Neuron (in vitro differentiated cells): ENCODE results near the gene MAPKAP1.

Source experiments
- H2AFZ ChIP-seq: one replicate; pipeline ENCODE4 v1.6.1; 2013; ENCODE audit warnings: low read depth, mild to moderate bottlenecking, inconsistent platforms, low read length, moderate library complexity
- H3K27me3 ChIP-seq: one replicate; pipeline ENCODE4 v1.6.1; 2013; ENCODE audit warnings: low read length; ENCODE audit not compliant: insufficient read depth
- H3K36me3 ChIP-seq: one replicate; pipeline ENCODE4 v1.6.1; 2013; ENCODE audit warnings: low read length; ENCODE audit not compliant: insufficient read depth
- H3K4me1 ChIP-seq: one replicate; pipeline ENCODE4 v1.6.1; 2013; ENCODE audit warnings: low read length; ENCODE audit not compliant: insufficient read depth
- H3K4me3 ChIP-seq: 2 replicates; pipeline ENCODE4 v1.5.1; 2013; ENCODE audit warnings: mild to moderate bottlenecking, low read length, moderate library complexity
- H3K9me3 ChIP-seq: one replicate; pipeline ENCODE4 v1.6.1; 2013; ENCODE audit warnings: low read length

The MAPKAP1 gene

DNA sequence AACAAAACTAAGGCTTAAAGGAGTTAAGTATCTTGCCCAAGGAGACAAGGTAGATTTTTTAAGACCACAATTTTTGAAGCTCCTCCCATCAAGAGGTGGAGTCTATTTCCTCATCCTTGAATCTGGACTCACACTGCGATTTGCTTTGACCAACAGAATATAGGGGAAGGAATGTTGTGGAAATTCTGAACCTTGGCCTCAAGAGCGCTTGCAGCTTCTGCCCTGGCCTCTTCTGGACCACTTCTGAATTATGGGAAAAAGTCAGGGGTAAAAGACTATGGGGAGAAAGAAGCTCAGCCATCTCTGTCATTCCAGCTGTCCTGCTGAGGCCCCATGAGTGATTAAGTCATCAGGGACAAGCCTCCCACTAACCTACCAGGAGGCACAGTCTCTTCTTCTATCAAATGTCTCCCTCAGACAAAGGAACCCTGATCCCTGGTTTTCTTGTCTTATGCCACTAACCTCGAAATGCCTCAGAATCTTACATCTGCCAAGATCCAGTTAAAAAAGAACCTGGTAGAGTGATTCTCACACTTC is 25.9 kb downstream of the MAPKAP1 start:
- H3K9me3 ChIP-seq, result no peaks in the 10 kb centered on the region
- no peaks in the 10 kb centered on the region for H3K27me3 ChIP-seq
- no peaks in the 10 kb centered on the region for H3K36me3 ChIP-seq
- no peak overlapping the region for H2AFZ ChIP-seq
- no peaks in the 10 kb centered on the region for H3K4me1 ChIP-seq
- no peak overlapping the region for H3K4me3 ChIP-seq

DNA sequence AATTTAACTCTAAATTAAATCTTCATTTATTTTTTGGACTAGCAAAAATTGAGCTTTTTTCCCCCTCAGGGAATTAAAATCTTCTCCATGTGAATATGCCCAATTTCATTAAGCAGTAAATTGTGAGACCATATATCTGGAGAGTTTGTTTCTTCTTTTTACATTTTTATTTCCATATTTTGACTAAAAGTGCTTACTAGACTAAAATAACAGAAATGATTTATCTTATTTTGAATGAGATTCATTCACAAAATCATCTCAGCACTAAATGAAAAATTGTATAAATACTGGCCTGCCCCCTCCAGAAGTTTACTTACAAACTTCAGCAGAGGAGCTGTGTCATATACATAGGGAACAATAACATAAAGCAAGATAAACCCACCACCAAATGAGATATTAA is 26.6 kb downstream of the MAPKAP1 start:
- Histone ChIP-seq H3K4me3 (no peak overlapping the region), H3K27me3 (no peaks in the 10 kb centered on the region), H3K9me3 (no peaks in the 10 kb centered on the region), H3K4me1 (peaks cover 3% of the 10 kb centered on the region), H3K36me3 (no peaks in the 10 kb centered on the region), H2AFZ (no peak overlapping the region)

DNA sequence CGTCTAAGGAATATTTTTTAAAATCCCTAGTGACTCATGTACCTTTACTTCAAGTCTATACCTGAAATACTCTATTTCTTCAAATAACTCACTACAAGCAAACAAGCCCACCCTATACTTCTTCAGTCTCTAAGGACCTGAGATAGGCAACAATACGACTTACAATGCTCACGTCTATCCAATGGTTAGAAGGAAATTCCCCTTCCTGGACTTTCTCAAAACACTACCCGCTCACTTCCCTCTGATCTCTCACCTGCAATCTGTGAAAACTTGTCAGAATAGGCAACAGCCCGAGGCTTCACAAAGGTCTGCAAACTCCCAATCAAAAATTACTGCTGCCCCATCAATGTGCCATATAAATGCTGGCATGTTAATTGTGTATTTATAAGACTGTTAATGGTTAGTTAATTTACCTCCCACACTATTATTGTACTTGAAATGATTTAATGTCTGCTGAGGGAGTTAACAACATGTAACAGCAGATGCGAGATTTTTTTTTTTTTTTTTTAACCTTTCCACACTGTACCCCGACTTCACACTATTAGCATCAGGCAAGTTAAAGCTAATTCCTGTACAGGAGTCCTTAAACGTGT is 27.3 kb downstream of the MAPKAP1 start:
- Histone ChIP-seq H3K36me3 (no peaks in the 10 kb centered on the region), H2AFZ (no peak overlapping the region), H3K4me3 (no peak overlapping the region), H3K4me1 (peaks cover 5% of the 10 kb centered on the region), H3K27me3 (no peaks in the 10 kb centered on the region), H3K9me3 (no peaks in the 10 kb centered on the region)

DNA sequence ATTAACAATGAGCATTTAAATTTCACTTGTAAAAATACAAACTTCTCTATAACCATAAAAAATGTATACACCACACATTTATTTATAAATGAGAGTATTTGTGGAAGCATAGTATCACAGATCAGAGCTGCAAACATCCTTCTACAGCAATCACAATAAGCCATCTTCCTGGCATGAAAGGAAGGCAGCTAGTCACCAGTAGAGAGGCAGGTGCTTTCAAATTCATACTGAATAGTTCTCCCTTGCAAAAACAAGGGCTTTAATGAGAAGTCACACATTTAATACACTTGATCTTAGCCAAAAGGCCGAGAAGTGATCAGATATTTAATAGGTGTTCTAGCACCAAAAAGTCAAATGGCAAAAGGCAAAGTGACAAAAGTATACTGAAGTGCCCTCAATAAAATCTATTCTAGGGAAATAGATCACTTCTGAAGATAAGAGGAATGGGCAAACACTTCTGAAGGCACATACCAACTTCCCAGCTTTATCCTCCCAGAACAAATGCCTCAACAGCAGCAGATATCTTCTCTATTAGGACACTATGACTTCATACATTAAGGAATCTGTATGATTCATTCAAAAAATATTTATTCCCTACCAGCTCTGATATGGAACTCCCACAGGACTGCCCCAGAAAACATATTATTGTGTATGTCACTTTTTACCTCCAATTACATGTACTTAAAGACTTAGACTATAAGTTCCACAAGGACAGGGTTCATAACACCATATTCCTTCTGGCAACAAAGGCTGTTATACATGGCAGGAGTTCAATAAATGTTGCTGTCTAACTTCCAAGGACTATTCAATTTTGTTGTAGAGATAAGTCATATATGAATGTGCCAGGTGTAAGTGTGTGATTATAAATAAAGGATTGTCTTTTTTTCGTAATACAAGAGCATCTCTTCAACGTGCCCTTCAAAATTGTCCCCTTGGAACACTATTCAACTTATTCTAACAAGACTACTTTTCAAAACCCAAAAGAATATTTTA is 31.7 kb downstream of the MAPKAP1 start:
- Histone ChIP-seq H3K4me1 (peaks cover 5% of the 10 kb centered on the region), H3K4me3 (no peak overlapping the region), H3K36me3 (no peaks in the 10 kb centered on the region), H3K27me3 (no peaks in the 10 kb centered on the region), H2AFZ (no peak overlapping the region), H3K9me3 (no peaks in the 10 kb centered on the region)

DNA sequence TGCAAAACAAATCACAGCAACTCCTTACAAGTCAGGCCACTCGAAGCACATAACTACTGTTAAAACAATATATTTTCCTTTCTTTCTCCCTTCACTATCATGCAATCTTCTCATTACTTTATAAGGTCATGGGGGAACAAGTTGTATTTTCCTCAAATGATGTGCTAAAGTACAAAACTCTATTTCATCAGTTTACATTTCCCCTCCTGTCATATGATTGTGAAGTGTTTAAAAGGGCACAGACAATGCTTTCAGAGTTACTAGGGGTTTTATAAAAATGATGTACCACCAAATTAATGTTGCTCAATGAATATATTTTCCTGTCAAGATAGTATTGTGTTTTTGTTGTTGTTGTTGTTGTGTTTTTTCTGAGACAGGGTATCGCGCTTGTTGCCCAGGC is 34.1 kb downstream of the MAPKAP1 start:
- H3K4me3 ChIP-seq, result no peak overlapping the region
- no peaks in the 10 kb centered on the region for H3K9me3 ChIP-seq
- no peak overlapping the region for H2AFZ ChIP-seq
- no peaks in the 10 kb centered on the region for H3K27me3 ChIP-seq
- H3K4me1 ChIP-seq, result peaks cover 5% of the 10 kb centered on the region
- peaks cover 2% of the 10 kb centered on the region for H3K36me3 ChIP-seq

DNA sequence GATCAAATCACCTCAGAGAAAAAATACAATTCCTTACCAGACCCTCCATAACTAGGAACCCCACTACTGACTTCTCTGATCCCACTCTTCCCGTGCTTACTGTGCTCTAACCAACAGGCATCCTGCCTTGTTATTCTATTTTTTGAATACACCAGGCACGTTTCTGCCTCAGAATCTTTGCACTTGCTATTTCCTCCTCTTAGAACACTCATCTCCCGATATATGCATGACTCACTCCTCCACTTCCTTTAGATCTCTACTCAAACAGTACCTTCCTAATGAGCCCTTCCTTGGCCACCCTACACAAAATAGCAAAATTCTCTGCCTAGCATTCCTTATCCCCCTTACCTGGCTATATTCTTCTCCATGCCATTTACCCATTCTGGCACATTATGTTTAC is 43.9 kb downstream of the MAPKAP1 start:
- no peaks in the 10 kb centered on the region for H3K27me3 ChIP-seq
- no peak overlapping the region for H2AFZ ChIP-seq
- H3K4me3 ChIP-seq, result no peak overlapping the region
- H3K4me1 ChIP-seq, result no peaks in the 10 kb centered on the region
- peaks cover 2% of the 10 kb centered on the region for H3K9me3 ChIP-seq
- H3K36me3 ChIP-seq, result peaks cover 9% of the 10 kb centered on the region

DNA sequence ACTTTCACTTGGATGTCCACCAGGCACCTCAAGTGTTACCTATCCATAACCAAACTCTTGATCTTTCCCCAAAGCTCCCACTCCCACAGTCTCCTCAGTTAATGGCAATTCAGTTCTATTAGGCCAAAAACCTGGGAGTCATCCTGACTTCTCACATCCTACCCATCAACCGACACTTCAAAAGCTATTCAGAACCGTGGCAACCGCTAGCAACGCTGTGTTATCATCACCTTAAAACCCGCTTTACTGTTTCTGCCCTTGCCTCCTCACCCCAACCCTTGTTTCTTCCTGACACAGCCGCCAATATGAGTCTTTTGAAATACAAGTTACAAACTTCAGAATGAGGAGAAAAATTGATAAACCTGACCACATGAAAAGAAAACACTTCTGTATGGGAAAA is 46.5 kb downstream of the MAPKAP1 start:
- Histone ChIP-seq H3K27me3 (no peaks in the 10 kb centered on the region), H3K9me3 (no peaks in the 10 kb centered on the region), H3K36me3 (no peaks in the 10 kb centered on the region), H2AFZ (no peak overlapping the region), H3K4me3 (no peak overlapping the region), H3K4me1 (peaks cover 4% of the 10 kb centered on the region)

DNA sequence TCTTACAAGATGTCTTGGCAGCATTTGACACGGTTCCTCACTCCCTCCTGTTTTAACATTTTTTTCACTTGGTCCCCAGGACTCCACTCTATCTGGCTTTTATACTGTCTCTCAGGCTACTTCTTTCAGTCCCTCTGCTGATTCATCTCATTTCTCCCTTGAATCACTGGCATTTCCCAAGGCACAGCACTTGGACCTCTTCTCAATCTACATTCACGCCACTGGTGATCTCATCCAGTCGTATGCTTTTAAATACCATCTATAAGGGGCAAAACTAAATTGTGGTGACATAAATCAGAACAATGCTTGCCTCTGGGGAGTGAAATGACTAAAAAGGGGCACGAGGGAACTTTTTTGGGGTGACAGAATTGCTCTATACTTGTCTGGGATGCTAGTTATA is 47.1 kb downstream of the MAPKAP1 start:
- no peaks in the 10 kb centered on the region for H3K27me3 ChIP-seq
- H3K9me3 ChIP-seq, result no peaks in the 10 kb centered on the region
- no peak overlapping the region for H3K4me3 ChIP-seq
- H2AFZ ChIP-seq, result no peak overlapping the region
- peaks cover 4% of the 10 kb centered on the region for H3K4me1 ChIP-seq
- no peaks in the 10 kb centered on the region for H3K36me3 ChIP-seq

DNA sequence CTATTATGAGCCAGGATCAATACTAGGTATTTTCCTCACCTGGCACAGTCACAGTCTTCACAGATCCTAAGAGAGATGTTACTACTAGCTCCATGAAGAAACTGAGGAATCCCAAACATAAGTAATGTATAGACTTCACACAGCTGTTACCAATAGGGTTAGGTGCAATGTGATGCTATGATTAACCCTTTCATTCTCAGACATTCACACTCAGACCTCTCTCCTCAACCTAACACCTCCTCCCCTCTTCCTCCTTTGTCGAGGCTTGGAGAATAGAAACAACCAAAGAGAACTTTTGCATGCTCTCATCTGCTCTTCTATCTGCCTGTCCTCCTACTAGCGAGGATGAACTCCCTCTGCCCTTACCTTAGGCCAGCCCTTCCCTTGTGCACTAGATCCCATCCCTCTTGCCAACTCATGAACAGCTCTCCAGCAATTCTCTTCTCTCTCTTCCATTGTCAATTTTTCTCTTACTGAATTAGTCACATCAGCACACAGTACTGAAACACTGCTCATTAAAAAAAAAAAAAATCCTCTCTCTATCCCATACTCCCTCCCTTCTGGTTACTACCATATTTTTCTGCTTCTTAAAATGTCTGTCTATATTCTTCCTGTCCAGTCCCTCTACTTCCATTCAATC is 47.7 kb downstream of the MAPKAP1 start:
- no peaks in the 10 kb centered on the region for H3K36me3 ChIP-seq
- H2AFZ ChIP-seq, result no peak overlapping the region
- H3K4me3 ChIP-seq, result no peak overlapping the region
- H3K27me3 ChIP-seq, result no peaks in the 10 kb centered on the region
- H3K9me3 ChIP-seq, result no peaks in the 10 kb centered on the region
- H3K4me1 ChIP-seq, result peaks cover 9% of the 10 kb centered on the region

DNA sequence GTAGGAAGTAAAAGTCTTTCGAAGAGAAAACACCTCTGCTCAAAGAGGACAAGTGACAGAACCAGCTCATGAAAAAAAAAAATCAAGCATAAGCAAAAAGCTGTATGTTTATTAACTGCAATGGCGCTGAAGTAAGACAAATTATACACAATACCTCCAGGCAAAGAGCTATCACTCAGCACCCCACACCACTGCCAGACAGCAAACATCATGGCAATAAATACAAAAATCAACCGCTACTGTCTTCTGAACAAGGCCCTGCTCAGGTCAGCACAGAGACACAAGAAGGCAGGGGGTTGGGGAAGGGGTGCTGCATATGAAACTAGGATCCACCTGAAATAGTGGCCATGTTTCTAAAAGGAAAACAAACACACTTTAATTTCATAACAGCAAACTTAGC is 50.4 kb downstream of the MAPKAP1 start:
- Histone ChIP-seq H3K36me3 (no peaks in the 10 kb centered on the region), H3K27me3 (no peaks in the 10 kb centered on the region), H3K4me1 (peaks cover 27% of the 10 kb centered on the region), H2AFZ (no peak overlapping the region), H3K9me3 (no peaks in the 10 kb centered on the region), H3K4me3 (no peak overlapping the region)

DNA sequence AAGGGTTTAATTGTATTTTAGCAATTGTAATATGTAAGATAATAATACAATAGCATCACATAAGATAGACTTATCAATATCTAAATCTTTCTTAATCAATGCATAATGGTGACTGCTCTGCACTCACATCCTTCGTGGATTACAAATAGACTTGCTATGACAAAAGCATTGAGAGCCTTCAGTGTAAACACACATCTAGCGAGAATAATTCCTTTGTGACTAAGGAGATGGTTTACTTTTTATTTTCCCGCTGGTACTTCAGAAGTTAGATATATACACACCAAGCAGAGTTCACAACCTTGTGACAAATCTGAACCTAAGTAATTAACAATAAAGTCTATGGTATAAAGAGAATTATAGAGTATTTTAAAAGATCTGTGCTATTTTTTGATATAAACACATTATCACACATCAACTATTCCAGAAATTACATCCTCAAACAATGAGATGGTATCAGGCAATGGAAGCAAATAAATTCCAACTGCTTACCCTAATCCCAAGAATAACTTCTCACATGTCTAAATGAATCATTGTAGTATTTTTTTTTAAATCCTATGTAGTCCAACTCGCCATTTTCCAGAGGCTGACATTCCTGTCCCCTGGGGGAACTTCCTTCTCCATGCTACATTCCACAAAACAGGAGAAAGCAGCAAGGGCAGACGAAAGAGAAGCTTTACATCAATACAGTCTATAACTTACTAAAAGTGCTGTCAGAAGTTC is 51.2 kb downstream of the MAPKAP1 start:
- H3K9me3 ChIP-seq, result no peaks in the 10 kb centered on the region
- no peaks in the 10 kb centered on the region for H3K36me3 ChIP-seq
- peaks cover 27% of the 10 kb centered on the region for H3K4me1 ChIP-seq
- no peak overlapping the region for H3K4me3 ChIP-seq
- H2AFZ ChIP-seq, result no peak overlapping the region
- H3K27me3 ChIP-seq, result no peaks in the 10 kb centered on the region

DNA sequence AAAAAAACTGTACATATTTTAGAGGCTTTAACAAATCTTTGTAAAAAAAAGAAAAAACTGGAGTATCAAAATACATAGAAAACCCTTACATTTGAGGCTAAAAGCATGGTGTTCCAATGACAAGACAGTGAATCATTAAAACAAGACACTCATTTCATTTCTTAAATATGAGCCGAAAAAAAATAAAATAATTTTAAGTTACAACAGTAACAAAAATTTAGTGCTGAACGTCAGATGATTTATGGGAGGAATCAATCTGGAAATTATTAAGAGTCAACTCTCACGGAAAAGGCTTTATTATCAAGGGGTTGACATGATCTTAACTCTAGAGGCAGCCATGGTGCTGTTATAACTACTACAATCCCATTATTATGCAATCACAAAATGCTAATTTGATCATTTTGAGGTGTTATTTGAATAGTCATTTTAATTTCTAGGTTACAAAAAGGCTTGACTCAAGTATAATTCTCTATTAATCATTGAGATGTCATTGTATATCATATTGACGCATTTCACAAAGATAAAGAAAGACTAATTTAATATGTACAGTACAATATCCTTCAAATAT is 51.9 kb downstream of the MAPKAP1 start:
- H3K27me3 ChIP-seq, result no peaks in the 10 kb centered on the region
- no peaks in the 10 kb centered on the region for H3K36me3 ChIP-seq
- no peak overlapping the region for H2AFZ ChIP-seq
- H3K4me3 ChIP-seq, result no peak overlapping the region
- H3K9me3 ChIP-seq, result no peaks in the 10 kb centered on the region
- H3K4me1 ChIP-seq, result peaks cover 27% of the 10 kb centered on the region
